ENCODE data around the gene ZIC4. TPM values are rescaled to one million over a fixed set of nuclear protein-coding genes. Genes with fewer than 3 reads are reported as not detected.

Gene ZIC4
- total and polyA plus RNA-seq, 9 of the 15 experiments (the other 6 are each of a cell fraction or from before 2014, with no cell fraction given) = not detected

DNA sequence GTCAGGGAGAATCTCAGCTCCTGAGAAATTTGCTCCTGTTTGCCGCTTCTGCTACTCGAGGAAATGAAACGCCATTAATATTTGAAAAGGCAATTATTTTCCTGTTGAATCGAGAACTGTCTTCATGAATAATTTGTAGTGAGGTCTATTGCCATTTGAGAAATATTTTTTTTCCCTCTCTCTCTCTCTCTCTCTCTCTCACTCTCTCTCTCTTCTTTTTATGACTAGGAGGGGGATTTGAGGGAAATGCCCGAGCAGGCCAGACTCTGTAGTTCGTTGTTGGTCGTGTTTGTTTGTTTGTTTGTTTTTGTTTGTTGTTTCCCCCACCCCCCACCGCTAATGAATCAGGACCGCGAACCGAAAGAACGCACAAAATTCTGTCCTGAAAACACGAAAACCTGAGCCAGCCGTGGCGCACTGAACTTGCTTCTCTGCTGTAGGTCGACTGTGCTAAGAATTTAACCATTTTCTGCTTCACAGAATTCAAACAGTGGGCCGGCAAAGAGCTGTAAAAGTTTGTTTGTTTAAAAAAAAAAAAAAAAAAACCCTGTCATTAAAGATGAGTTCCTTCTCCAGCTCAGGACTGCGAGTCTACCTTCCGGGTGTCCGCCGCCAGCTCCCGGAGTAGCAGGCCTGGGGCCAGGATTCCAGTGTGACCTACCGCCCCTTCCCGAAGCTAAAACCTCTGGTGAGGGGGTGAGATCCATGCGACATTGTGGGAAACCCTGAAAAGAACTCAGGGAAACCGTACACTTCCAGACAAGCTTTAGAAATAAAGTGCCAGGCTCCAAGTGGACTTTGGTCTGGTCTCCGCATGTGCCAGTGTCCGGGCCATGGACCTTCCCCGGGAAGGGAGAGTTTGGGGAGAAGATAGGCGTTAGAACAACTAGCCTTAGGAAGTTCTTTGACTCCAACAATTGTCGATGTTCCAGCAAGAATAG is 12.1 kb downstream of the ZIC4 start:
- Histone ChIP-seq H4K20me1 (replicated peaks; ENCODE audit: control insufficient read depth, insufficient read depth, low read length) (no peaks in the 10 kb centered on the region), H3K4me3 (no peak overlapping the region), H3K9me3 (replicated peaks; ENCODE audit: control insufficient read depth, insufficient read depth, low read depth, low read length) (no peaks in the 10 kb centered on the region), H3K9ac (ENCODE audit: insufficient read depth in 1 of 2, low read depth in 2 of 2, low read length in 2 of 2) (no peak overlapping the region), H3K79me2 (ENCODE audit: control insufficient read depth, insufficient read depth, low read length) (no peaks in the 10 kb centered on the region), H3K4me1 (replicated peaks in 1 of 2; ENCODE audit: control insufficient read depth in 2 of 2, insufficient read depth in 2 of 2, low read length in 2 of 2) (peaks cover 0 to 25% of the 10 kb centered on the region in 2 experiments; a peak in 2 of 5 replicates), H3K36me3 (ENCODE audit: control insufficient read depth, insufficient read depth, low read length) (no peaks in the 10 kb centered on the region), H3K4me2 (ENCODE audit: insufficient read depth, low read length) (0 out of 2 replicates have a peak overlapping the region, but pooled peaks have one; percentile 4), H3K27me3 (ENCODE audit: control insufficient read depth in 2 of 2, insufficient read depth in 2 of 2, low read length in 2 of 2) (peaks cover 7 to 61% of the 10 kb centered on the region in 2 experiments; a peak in 4 of 5 replicates), H3K27ac (ENCODE audit: extremely low read depth, low read depth, low read length) (no peak overlapping the region), H3K9me1 (ENCODE audit: control insufficient read depth, insufficient read depth, low read length) (no peaks in the 10 kb centered on the region), H2AFZ (ENCODE audit: low read depth, low read length) (no peak overlapping the region)
- ChIA-PET CTCF (ENCODE audit: low intra/inter-chr PET ratio) (no interaction called here), POLR2A (no interaction called here)
- FAIRE-seq (no peak), ATAC-seq (no peak), DNase-seq (ENCODE audit: extremely low read depth in 1 of 4, low spot score in 3 of 4) (no peak)
- 3% methylated on average over 26 of the region's 31 CpGs for WGBS (ENCODE audit: insufficient coverage, low coverage, missing lambda C conversion rate)
- no TSS peak for BruUV-seq (replicated peaks)
- in situ Hi-C loops (cut with MboI) = loop anchor here (25.0 kb wide), 1 partner anchor 1543 kb away; no protein-coding TSS in a partner anchor
- intact Hi-C loops (cut with micrococcal nuclease) = no loop called here
- TF ChIP-seq RHOXF2B (CRISPR knock-in tag; conservative IDR thresholded peaks at IDR 0.05) (no peak), CBX8 (IDR thresholded peaks at IDR 0.05; ENCODE audit: borderline replicate concordance, extremely low read depth, low read depth, low read length, poor library complexity, severe bottlenecking) (no peak), SREBF1 (IDR thresholded peaks at IDR 0.05; ENCODE audit: borderline replicate concordance, low read depth, low read length) (no peak), GATAD2A (IDR thresholded peaks at IDR 0.05) (no peak), MTA3 (IDR thresholded peaks at IDR 0.05; ENCODE audit: borderline replicate concordance) (no peak), HDAC8 (tag; IDR thresholded peaks at IDR 0.05) (no peak)
- TF ChIP-seq, protein P1, sequence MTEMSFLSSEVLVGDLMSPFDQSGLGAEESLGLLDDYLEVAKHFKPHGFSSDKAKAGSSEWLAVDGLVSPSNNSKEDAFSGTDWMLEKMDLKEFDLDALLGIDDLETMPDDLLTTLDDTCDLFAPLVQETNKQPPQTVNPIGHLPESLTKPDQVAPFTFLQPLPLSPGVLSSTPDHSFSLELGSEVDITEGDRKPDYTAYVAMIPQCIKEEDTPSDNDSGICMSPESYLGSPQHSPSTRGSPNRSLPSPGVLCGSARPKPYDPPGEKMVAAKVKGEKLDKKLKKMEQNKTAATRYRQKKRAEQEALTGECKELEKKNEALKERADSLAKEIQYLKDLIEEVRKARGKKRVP (CRISPR knock-in tag; IDR thresholded peaks at IDR 0.05) = no peak
- TF ChIP-seq, protein P2, sequence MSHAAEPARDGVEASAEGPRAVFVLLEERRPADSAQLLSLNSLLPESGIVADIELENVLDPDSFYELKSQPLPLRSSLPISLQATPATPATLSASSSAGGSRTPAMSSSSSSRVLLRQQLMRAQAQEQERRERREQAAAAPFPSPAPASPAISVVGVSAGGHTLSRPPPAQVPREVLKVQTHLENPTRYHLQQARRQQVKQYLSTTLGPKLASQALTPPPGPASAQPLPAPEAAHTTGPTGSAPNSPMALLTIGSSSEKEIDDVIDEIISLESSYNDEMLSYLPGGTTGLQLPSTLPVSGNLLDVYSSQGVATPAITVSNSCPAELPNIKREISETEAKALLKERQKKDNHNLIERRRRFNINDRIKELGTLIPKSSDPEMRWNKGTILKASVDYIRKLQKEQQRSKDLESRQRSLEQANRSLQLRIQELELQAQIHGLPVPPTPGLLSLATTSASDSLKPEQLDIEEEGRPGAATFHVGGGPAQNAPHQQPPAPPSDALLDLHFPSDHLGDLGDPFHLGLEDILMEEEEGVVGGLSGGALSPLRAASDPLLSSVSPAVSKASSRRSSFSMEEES (CRISPR knock-in tag; IDR thresholded peaks at IDR 0.05) = no peak
- TF ChIP-seq, protein P3, sequence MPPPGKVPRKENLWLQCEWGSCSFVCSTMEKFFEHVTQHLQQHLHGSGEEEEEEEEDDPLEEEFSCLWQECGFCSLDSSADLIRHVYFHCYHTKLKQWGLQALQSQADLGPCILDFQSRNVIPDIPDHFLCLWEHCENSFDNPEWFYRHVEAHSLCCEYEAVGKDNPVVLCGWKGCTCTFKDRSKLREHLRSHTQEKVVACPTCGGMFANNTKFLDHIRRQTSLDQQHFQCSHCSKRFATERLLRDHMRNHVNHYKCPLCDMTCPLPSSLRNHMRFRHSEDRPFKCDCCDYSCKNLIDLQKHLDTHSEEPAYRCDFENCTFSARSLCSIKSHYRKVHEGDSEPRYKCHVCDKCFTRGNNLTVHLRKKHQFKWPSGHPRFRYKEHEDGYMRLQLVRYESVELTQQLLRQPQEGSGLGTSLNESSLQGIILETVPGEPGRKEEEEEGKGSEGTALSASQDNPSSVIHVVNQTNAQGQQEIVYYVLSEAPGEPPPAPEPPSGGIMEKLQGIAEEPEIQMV (tag; conservative IDR thresholded peaks at IDR 0.05; ENCODE audit: low read depth) = no peak

All from K562 (cell line).